Body of pancreas (tissue), 4 donors: ENCODE results near the gene CTTNBP2NL. TPM values are rescaled to one million over a fixed set of nuclear protein-coding genes. Genes with fewer than 3 reads are reported as not detected.
"Not testable (repeated sequence)": the region's sequence is repeated elsewhere in the genome, so short reads cannot be mapped to it uniquely, and the experiment has no call there.

Source experiments
- ATAC-seq: fragments of 150-250 bp; one replicate; pipeline ENCODE4 v1.9.1; 2016
- DNase-seq, 4 donors: peaks; one replicate each; pipeline ENCODE4 v3.0.0-alpha.2; 2019
- H3K27ac ChIP-seq, 4 donors: fragments of 200-600 bp; sonication (generic); 1 replicate in 3 of 4; 2 replicates in 1 of 4; pipeline versions ENCODE4 v1.5.1 to v1.6.1; 2016 to 2019; ENCODE audit warnings: mild to moderate bottlenecking in 1 of 4, mixed read lengths in 1 of 4, moderate library complexity in 1 of 4
- H3K27me3 ChIP-seq, 2 donors: fragments of 200-600 bp; sonication (generic); one replicate each; pipeline ENCODE4 v1.6.0; 2016; ENCODE audit warnings: mild to moderate bottlenecking in 1 of 2
- H3K36me3 ChIP-seq, 2 donors: fragments of 200-600 bp; sonication (generic); replicated peaks in 1 of 2; 2 replicates each; pipeline ENCODE4 v1.5.1; 2016; ENCODE audit warnings: low read depth in 2 of 2; ENCODE audit not compliant: insufficient read depth in 1 of 2
- H3K4me1 ChIP-seq: fragments of 200-600 bp; sonication (generic); one replicate; pipeline ENCODE4 v1.6.0; 2016
- H3K4me3 ChIP-seq, 2 donors: fragments of 200-600 bp; sonication (generic); 1 replicate in 1 of 2; 2 replicates in 1 of 2; pipeline ENCODE4 v1.5.1; 2016 to 2019
- H3K9me3 ChIP-seq, 3 donors: fragments of 200-600 bp; sonication (generic); 1 replicate in 2 of 3; 2 replicates in 1 of 3; pipeline ENCODE4 v1.5.1; 2016
- CTCF ChIP-seq, 7 experiments: fragments of 450-650 bp in 4 of 7; fragments of 200-600 bp in 3 of 7; sonication (generic) in 3 of 7; IDR thresholded peaks; one replicate each; pipeline ENCODE4 v1.5.1; 2016 to 2019; ENCODE audit warnings: antibody characterized with exemption in 7 of 7
- POLR2A ChIP-seq, 3 donors: fragments of 450-650 bp; IDR thresholded peaks; one replicate each; pipeline ENCODE4 v1.6.1; 2016; ENCODE audit warnings: antibody characterized with exemption in 3 of 3, mild to moderate bottlenecking in 2 of 3
- WGBS, 2 donors: methylation state at CpG; one replicate each; pipeline ENCODE4 v1.1.5; 2017; 5-methylcytosine and 5-hydroxymethylcytosine counted together
- intact Hi-C: fragments of 100-400 bp; cut with DNase I; formaldehyde crosslinking; loops from one replicate; pipeline ENCODE4 v1.15.1; 2023
- total RNA-seq, 2 donors: library from RNA; depleted of rRNA; stranded (reverse); fragments of >200 nt; gene quantifications; one replicate each; pipeline ENCODE4 v1.1.0, GENCODE V29; 2016

CTTNBP2NL gene
- total RNA-seq, 2 donors from 2014 or later, result 8.6 to 15.2 TPM

- ATAC-seq (no peak), DNase-seq (no peak)
- Histone ChIP-seq H3K9me3 (no peaks in the 10 kb centered on the region), H3K27ac (no peak overlapping the region), H3K4me1 (peaks cover 8% of the 10 kb centered on the region), H3K36me3 (no peaks in the 10 kb centered on the region), H3K4me3 (no peak overlapping the region), H3K27me3 (no peaks in the 10 kb centered on the region)
- intact Hi-C loops, result no loop called here
- 52 to 67% methylated on average over 2 of the region's 2 CpGs for WGBS, 2 donors
- TF ChIP-seq CTCF (IDR thresholded peaks at IDR 0.05) (no peak), POLR2A (IDR thresholded peaks at IDR 0.05) (no peak)
Measured at GRCh38 chr1:112410673-112411072, 14.7 kb downstream of the CTTNBP2NL start.

DNA sequence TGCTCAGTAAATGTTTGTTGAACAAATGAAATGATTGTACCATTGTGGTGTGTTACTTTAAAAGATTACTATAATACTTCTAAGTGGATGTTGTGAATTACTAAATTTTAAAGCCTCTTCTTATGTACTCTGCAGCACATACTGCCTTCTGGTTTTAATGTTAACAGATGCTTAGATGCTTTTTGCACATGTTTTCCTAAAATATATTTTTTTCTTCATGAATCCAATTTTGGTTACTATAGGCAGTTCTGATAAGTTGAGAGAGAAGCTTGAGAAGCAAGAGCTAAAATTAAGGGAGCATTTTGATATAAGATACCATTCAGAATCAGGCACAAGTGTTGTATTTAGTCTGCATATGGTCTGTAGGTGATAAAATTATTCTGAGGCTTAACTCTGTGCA, 21.3 kb downstream of the CTTNBP2NL start:
- DNase-seq (no peak), ATAC-seq (no peak)
- H3K4me1 ChIP-seq, result no peaks in the 10 kb centered on the region
- H3K27ac ChIP-seq, result no peak overlapping the region
- H3K9me3 ChIP-seq, result no peaks in the 10 kb centered on the region
- no peak overlapping the region for H3K4me3 ChIP-seq
- intact Hi-C loops, result no loop called here
- H3K27me3 ChIP-seq, result no peaks in the 10 kb centered on the region
- peaks cover 0 to 4% of the 10 kb centered on the region in 2 donors for H3K36me3 ChIP-seq
- TF ChIP-seq CTCF (IDR thresholded peaks at IDR 0.05) (no peak), POLR2A (IDR thresholded peaks at IDR 0.05) (no peak)

DNA sequence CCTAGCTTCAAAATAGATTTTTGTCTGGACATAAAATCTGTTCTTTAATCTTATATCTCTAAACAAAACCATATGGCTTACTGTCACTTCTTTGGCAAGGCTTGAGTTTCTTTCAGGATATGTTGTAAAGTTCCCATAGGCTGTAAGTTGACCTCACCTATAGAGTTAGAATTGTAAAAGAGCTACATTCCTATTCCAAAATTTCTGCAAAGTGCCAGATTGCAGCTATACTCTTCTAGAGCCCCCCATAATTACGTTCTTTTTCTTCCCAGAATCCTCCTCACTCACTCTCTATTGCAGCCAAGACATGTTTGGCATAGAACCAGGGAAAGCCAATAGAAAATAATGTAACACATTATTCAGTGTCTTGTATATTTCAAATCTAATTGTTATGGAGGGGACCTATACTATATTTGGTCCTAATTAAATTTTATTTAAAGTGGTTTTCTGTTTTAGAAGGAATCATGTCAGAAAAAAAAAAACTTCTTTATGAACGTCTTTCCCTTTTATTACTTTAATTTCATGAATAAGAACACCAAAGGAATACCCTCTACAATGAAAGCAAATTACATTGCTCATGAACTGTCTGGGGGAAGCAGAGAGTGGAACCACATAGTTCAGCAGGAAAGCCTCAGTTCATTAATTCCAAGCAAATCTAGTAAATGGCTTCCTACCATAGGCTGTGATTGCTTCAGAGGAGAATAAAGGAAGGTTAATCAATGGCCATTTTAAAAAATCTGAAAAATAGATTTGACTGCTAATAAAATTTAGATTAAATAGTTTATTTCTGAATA, 22.3 kb downstream of the CTTNBP2NL start:
- TF ChIP-seq CTCF (IDR thresholded peaks at IDR 0.05), result no peak
- TF ChIP-seq POLR2A (IDR thresholded peaks at IDR 0.05), result no peak
- H3K4me3 ChIP-seq, result no peak overlapping the region
- H3K27ac ChIP-seq, result no peak overlapping the region
- no peaks in the 10 kb centered on the region for H3K27me3 ChIP-seq
- H3K9me3 ChIP-seq, result no peaks in the 10 kb centered on the region
- no peak for ATAC-seq
- H3K4me1 ChIP-seq, result no peaks in the 10 kb centered on the region
- WGBS, 2 donors, result 80 to 82% methylated on average over 2 of the region's 2 CpGs
- peaks cover 0 to 4% of the 10 kb centered on the region in 2 donors for H3K36me3 ChIP-seq
- DNase-seq, result no peak
- intact Hi-C loops, result no loop called here

DNA sequence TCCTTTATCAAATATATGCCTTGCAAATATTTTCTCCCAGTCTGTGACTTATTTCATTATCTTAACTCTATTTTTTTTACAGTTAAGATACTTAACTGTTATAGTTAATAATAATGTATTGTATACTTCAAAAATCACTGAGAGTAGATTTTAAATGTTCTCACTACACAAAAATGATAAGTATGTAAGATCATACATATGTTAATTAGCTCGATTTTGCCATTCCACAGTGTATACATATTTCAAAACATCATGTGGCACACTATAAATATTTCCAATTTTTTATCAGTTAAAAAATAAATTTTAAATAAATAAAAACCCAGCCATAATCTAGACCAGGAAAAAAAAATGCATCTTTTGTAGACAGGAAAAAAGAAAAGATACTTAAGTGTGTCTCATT, 27.2 kb downstream of the CTTNBP2NL start:
- DNase-seq (no peak), ATAC-seq (no peak)
- Histone ChIP-seq H3K4me3 (no peak overlapping the region), H3K27me3 (no peaks in the 10 kb centered on the region), H3K27ac (no peak overlapping the region), H3K36me3 (no peaks in the 10 kb centered on the region), H3K9me3 (no peaks in the 10 kb centered on the region), H3K4me1 (no peaks in the 10 kb centered on the region)
- WGBS, 2 donors, result 81 to 85% methylated on average over 1 of the region's 1 CpG
- TF ChIP-seq POLR2A (IDR thresholded peaks at IDR 0.05), result no peak
- no peak for TF ChIP-seq CTCF (IDR thresholded peaks at IDR 0.05)
- intact Hi-C loops, result no loop called here

DNA sequence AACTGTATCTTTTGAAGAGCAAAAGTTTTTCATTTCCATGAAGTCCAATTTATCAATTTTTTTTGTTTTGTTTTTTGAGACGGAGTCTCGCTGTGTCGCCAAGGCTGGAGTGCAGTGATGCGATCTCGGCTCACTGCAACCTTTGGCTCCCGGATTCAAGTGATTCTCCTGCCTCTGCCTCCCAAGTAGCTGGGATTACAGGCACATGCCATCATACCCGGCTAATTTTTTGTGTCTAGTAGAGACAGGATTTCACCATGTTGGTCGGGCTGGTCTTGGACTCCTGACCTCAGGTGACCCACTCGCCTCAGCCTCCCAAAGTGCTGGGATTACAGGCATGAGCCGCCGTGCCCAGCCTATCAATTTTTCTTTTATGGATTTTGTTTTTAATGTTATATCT, 27.7 kb downstream of the CTTNBP2NL start:
- WGBS, 2 donors, result 81 to 92% methylated on average over 10 to 11 of the region's 11 CpGs
- H3K4me1 ChIP-seq, H3K4me3 ChIP-seq, intact Hi-C loops, H3K27ac ChIP-seq, DNase-seq, H3K36me3 ChIP-seq, ATAC-seq, H3K9me3 ChIP-seq, H3K27me3 ChIP-seq: not testable (repeated sequence)
